HG03060 (cell line): Measurements from ENCODE around the gene PSME4.
"Not testable (repeated sequence)": the region's sequence is repeated elsewhere in the genome, so short reads cannot be mapped to it uniquely, and the experiment has no call there.

Source experiments
- ATAC-seq: cut with Tn5 transposase; IDR thresholded peaks from one replicate; pipeline ENCODE4 v1.9.1; 2021; ENCODE audit warnings: low read depth, moderate number of reproducible peaks; ENCODE audit not compliant: unreplicated experiment

The PSME4 gene

GRCh38 chr2:53886406-53887280 is 84.2 kb downstream of the PSME4 start:
- no peak for ATAC-seq

GRCh38 chr2:53884883-53885282 is 85.9 kb downstream of the PSME4 start:
- no peak for ATAC-seq

GRCh38 chr2:53881986-53882385 is 88.8 kb downstream of the PSME4 start:
- ATAC-seq: no peak

GRCh38 chr2:53881360-53881759 is 89.4 kb downstream of the PSME4 start:
- ATAC-seq: no peak

- no peak for ATAC-seq
Observed at GRCh38 chr2:53880756-53881155, 90.0 kb downstream of the PSME4 start.

GRCh38 chr2:53877556-53877955 is 93.2 kb downstream of the PSME4 start:
- no peak for ATAC-seq

GRCh38 chr2:53877112-53877511 is 93.7 kb downstream of the PSME4 start:
- ATAC-seq: no peak

- ATAC-seq: no peak
Observed at GRCh38 chr2:53874401-53874950, 96.3 kb downstream of the PSME4 start.

- ATAC-seq: no peak
Observed at GRCh38 chr2:53867773-53868172, 103.0 kb downstream of the PSME4 start.

GRCh38 chr2:53867169-53867568 is 103.6 kb downstream of the PSME4 start:
- ATAC-seq: no peak

- ATAC-seq: no peak
Observed at GRCh38 chr2:53865962-53866361, 104.8 kb downstream of the PSME4 start.

- ATAC-seq: no peak
Observed at GRCh38 chr2:53865264-53865663, 105.5 kb downstream of the PSME4 start.

- no peak for ATAC-seq
Observed at GRCh38 chr2:53863538-53864227, 107.1 kb downstream of the PSME4 start.

GRCh38 chr2:53861824-53862223 is 109.0 kb downstream of the PSME4 start:
- no peak for ATAC-seq

GRCh38 chr2:53859206-53860181 is 111.3 kb downstream of the PSME4 start, which contains the start of gene GPR75:
Gene GPR75 (minus strand): TSS chr2:53859967. CDS start chr2:53854756, 5,211 bp downstream.
- ATAC-seq: no peak

- no peak for ATAC-seq
Observed at GRCh38 chr2:53856272-53856671, 114.5 kb downstream of the PSME4 start.

- no peak for ATAC-seq
Observed at GRCh38 chr2:53854678-53855077, 116.1 kb downstream of the PSME4 start.

GRCh38 chr2:53852532-53852931 is 118.3 kb downstream of the PSME4 start:
- ATAC-seq: no peak

- not testable (repeated sequence) for ATAC-seq
Observed at GRCh38 chr2:53851052-53851757, 119.6 kb downstream of the PSME4 start.

- no peak for ATAC-seq
Observed at GRCh38 chr2:53848062-53848461, 122.7 kb downstream of the PSME4 start.
